ENCODE data around the gene CDK11A.
"Not testable (repeated sequence)": the region's sequence is repeated elsewhere in the genome, so short reads cannot be mapped to it uniquely, and the experiment has no call there.

CDK11A gene

GRCh38 chr1:1703796-1704195 lies 20.4 kb downstream of the CDK11A start:
- no peak overlapping the region for H3K4me3 ChIP-seq (ENCODE audit: low read length)
- no peak for TF ChIP-seq ZNF274 (IDR thresholded peaks at IDR 0.05; ENCODE audit: low read depth, low read length)

- H3K4me3 ChIP-seq (ENCODE audit: low read length) = not testable (repeated sequence)
Measured at GRCh38 chr1:1702506-1702905, 21.7 kb downstream of the CDK11A start.

- H3K4me3 ChIP-seq (ENCODE audit: low read length) = not testable (repeated sequence)
Measured at GRCh38 chr1:1700557-1700956, 23.6 kb downstream of the CDK11A start.

DNA sequence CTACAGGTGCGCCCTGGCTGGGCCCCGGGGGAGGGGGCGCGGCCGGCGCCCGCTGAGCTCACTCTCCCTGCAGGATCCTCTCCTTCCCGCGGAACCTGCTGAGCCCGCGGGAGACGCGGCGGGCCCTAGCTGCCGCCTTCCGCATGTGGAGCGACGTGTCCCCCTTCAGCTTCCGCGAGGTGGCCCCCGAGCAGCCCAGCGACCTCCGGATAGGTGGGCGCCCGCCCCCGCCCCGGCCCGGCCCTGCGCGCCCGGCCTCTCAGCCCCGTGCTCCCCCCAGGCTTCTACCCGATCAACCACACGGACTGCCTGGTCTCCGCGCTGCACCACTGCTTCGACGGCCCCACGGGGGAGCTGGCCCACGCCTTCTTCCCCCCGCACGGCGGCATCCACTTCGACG lies 24.1 kb downstream of the CDK11A start:
- not testable (repeated sequence) for H3K4me3 ChIP-seq (ENCODE audit: low read length)

DNA sequence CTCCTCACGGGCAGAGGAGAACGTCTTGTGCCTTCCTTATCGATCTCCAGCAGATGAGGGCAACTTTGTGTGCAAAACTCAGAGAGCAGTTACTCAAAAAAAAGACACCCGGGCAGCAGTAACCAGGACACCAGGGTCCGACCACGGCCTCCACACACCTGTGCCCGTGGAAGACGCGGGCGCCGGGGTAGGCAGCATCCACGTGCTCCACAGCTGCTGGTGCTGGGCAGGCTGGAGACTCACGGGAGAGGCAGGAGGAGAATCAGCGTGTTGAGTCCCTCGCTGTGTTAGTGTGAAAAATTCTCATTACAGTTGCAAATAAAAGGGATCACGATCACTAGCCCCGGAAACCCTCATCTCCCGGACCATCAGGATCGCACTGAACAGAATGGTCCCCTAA lies 25.1 kb downstream of the CDK11A start:
- H3K4me3 ChIP-seq (ENCODE audit: low read length) = not testable (repeated sequence)

GRCh38 chr1:1697358-1698183 lies 26.6 kb downstream of the CDK11A start:
- not testable (repeated sequence) for H3K4me3 ChIP-seq (ENCODE audit: low read length)

- not testable (repeated sequence) for H3K4me3 ChIP-seq (ENCODE audit: low read length)
Measured at GRCh38 chr1:1696431-1697357, 27.5 kb downstream of the CDK11A start.

- peak within 1 kb of the TSS; percentile 34 for H3K4me3 ChIP-seq (ENCODE audit: low read length)
Measured at GRCh38 chr1:1692714-1693647, 31.2 kb downstream of the CDK11A start, which contains the start of gene SLC35E2B. Gene SLC35E2B, minus strand, starts transcription at chr1:1692795. Its CDS starts 16,096 bp downstream, at chr1:1676699.

- peak overlapping the region; percentile 34 for H3K4me3 ChIP-seq (ENCODE audit: low read length)
Measured at GRCh38 chr1:1692324-1692713, 31.8 kb downstream of the CDK11A start.

GRCh38 chr1:1691443-1691842 lies 32.7 kb downstream of the CDK11A start:
- peak overlapping the region; percentile 29; the same call in 1 of the 2 replicates for H3K4me3 ChIP-seq (ENCODE audit: low read length)

DNA sequence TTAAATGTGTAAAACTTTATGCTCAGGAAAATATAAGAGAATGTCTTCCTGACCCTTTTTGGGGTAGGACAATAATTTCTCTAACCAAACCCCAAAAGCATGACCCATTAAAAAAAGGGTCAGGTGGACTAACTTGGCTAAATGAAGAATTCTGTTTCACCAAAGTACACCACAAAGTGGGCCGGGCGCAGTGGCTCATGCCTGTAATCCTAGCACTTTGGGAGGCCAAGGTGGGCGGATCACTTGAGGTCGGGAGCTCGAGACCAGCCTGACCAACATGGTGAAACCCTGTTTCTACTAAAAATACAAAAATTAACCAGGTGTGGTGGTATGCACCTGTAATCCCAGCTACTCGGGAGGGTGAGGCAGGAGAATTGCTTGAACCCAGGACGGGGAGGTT lies 34.6 kb downstream of the CDK11A start:
- not testable (repeated sequence) for H3K4me3 ChIP-seq (ENCODE audit: low read length)

DNA sequence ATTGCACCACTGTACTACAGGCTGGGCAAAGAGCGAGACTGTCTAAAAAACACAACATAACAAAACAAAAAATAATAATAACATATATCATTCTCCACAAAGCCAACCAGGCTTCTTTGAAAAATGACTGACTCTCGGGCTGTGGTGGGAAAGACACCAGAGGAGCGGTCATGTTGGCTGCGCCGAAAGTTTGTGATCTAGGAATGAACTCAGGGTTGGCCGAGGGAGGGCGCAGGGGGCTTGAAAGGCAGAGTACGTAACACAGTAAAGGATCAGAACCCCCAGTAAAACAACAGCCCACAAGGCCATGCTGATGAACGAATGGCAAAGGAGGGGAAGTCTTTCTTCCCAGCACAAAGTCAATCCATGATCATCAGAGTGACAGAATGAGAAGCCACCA lies 36.3 kb downstream of the CDK11A start:
- H3K4me3 ChIP-seq (ENCODE audit: low read length) = no peak overlapping the region
- TF ChIP-seq ZNF274 (IDR thresholded peaks at IDR 0.05; ENCODE audit: low read depth, low read length) = no peak

- no peak overlapping the region for H3K4me3 ChIP-seq (ENCODE audit: low read length)
Measured at GRCh38 chr1:1684031-1684681, 40.0 kb downstream of the CDK11A start.

More at GRCh38 chr1:1684031-1684681, 40.0 kb downstream of the CDK11A start:
- no peak for TF ChIP-seq ZNF274 (IDR thresholded peaks at IDR 0.05; ENCODE audit: low read depth, low read length)

Data from GM08714 (cell line).